ENCODE results near the gene OTUB2.

- TF ChIP-seq CTCF (IDR thresholded peaks at IDR 0.05; ENCODE audit: low read length) (no peak), EZH2 (IDR thresholded peaks at IDR 0.05; ENCODE audit: borderline replicate concordance, low read length) (no peak)
Observed at GRCh38 chr14:94038510-94038909, 12.4 kb downstream of the OTUB2 start.
